CD4-positive, alpha-beta T cell treated with Interleukin-4 for 1 hour (primary cell): Measurements from ENCODE around the gene INSL3.
"Not testable (repeated sequence)": the region's sequence is repeated elsewhere in the genome, so short reads cannot be mapped to it uniquely, and the experiment has no call there.

Experiments
- DNase-seq, 2 donors: peaks; one replicate each; pipeline ENCODE4 v3.0.0-alpha.2; 2020 to 2022

INSL3 gene

DNA sequence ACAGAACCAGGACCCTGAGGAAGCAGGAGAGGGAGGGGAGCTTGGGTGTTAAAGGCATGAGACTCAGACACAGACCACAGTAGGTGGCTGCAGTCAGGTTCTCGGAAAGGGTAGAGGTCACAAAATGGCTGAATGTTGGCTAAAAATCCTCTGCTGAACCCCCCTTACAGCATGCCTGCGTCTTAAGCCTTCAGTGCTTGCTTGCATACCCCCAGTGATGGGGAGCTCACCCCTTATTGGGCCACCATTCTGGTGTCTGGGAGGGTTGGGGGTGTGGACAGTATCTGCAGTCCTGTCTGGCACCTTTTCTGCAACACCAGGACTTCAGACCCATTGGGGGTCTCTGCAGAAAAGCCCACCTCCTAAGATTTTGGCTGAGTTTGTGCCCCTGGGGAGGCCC, 40.5 kb downstream of the INSL3 start:
- no peak for DNase-seq

DNA sequence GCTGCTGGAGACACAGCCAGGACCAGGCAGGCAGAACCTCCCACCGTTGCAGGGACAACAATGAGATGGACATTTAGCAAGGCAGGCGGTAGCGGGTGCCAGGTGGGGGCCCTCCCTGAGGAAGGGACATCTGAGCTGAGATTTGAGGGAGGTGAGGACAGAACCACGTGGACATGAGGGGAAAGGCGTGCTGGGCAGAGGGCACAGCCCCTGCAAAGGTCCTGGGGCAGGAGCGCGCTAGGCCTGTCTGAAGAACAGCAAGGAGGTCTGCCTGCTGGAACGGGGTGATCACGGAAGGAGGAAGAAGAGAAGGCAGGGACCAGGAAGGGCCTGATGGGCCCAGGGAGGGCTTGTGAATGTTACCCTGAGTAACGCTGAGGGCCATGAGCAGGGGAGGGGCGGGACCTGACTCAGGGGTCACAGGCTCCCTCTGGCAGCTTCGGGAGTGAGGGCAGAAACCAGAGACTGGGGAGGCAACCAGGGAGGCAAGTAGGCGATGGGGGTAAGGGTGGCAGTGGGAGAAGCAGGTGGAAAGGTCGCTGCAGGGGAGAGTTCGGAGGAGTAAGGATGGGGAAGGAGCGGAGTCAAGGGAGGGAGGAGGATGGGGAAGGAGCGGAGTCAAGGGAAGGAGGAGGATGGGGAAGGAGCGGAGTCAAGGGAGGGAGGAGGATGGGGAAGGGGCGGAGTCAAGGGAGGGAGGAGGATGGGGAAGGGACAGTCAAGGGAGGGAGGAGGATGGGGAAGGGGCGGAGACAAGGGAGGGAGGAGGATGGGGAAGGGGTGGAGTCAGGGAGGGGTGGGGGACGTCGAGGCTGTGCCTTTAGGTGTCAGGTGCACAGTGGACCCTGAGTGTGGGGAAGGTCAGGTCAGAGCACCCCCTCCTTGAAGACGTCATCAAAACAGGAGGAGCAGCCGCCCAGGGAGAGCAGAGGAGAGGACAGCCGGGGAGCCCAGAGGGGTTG, 42.1 kb downstream of the INSL3 start:
- DNase-seq, result peak; percentile 19 to 59

DNA sequence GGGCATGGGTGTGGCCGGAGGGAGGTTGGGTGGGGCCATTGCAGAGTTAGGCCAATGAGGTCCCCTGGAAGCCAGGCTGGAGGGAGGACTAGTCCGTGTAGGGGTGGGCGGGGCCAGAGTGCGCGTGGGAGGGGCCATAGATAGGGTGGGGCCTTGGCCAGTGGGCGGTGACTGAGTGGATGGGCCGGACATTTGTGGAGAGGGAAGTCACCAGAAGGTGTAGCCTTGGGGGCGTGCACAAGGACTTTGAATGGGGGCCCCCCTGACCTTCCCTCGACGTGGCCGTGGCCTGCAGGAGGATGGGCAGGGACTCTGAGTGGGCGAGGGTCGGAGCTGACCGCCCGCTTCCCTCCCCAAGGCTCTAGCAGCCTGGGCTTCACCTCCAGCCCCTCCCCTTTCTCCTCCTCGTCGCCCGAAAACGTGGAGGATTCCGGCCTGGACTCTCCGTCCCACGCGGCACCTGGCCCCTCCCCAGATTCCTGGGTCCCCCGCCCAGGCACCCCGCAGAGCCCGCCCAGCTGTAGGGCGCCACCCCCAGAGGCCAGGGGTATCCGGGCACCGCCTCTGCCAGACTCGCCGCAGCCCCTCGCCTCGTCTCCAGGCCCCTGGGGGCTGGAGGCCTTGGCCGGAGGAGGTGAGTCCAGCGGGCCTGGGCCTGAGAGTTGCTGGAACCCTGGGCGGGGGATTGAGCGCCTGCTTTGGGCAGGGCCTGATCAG, 42.9 kb downstream of the INSL3 start:
- peak; percentile 56 to 73 for DNase-seq

DNA sequence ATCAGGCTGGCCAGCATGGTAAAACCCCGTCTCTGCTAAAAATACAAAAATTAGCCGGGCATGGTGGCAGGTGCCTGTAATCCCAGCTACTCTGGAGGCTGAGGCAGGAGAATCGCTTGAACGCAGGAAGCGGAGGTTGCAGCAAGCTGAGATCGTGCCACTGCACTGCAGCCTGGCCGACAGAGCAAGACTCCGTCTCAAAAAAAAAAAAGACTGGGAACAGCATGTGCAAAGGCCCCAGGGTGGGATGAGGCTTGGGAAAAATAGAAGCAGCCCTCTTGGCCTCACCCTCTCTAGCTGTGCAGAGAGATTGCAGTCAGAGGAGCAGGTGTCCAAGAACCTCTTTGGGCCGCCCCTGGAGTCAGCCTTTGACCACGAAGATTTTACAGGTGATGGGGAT, 43.5 kb downstream of the INSL3 start:
- not testable (repeated sequence) for DNase-seq

DNA sequence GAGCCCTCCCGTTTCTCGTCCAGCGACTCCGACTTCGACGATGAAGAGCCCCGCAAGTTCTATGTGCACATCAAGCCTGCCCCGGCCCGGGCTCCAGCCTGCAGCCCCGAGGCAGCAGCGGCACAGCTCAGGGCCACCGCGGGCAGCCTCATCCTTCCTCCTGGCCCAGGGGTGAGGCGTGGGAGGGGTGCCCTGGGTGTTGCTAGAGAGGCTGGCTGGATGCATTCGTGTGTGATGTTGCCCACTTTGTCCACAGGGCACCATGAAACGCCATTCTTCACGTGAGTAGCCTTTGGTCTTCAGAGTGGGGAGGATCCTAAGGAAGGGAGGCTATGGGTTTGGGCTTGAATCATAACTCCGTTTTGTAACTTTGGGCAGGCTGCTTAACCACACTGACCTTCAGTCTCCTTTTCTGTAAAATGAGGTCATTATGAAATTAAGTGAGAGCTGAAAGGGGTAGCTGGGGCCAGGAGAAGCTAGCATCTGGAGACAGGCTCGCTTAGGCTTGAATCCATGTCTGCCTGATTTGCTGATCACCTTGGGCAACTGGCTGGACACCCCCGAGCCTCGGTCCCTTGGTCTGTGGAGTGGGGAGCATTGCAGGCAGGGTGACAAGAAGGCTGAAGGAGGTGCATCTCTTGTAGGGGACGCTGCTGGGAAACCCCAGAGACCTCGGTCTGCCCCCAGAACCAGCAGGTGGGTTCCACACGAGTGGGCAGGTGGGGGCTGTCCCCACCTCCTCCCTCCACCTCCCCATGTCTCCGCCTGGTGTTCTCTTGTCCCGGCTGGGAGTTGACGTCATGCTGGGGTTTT, 45.1 kb downstream of the INSL3 start:
- peak in 1 of 2 donors; percentile 86 for DNase-seq

DNA sequence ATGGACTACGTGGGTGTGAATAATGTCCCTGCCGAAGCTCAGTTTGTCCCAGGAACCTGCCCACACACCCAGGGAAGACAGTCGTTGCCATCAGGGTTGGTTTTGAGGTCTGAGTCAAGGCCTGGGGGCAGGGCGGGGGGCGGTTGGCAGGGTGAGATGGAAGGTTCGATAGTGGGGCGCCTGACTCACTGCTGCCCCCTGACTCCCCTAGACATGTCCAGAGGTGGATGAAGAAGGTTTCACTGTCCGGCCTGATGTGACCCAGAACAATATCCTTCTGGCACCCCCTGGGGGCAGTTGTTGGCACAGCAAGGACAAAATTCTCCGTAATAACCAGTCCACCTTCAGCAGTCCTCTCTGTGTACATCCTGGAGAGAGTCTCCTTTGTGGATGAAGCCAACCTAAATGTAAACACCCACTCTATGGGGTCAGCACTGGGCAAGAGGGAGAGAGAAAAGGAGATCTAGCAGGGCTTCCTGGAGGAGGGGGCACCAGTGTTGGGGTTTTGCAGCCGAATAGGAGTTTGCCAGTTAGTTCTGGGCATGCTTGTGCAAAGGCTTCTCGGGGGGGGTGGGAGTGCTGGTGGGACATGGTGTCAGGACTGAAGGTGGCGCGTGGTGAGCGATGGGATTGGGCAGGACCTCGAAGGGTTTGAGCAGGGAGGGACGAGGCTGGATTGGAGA, 45.9 kb downstream of the INSL3 start:
- DNase-seq, result peak in 1 of 2 donors; percentile 41

DNA sequence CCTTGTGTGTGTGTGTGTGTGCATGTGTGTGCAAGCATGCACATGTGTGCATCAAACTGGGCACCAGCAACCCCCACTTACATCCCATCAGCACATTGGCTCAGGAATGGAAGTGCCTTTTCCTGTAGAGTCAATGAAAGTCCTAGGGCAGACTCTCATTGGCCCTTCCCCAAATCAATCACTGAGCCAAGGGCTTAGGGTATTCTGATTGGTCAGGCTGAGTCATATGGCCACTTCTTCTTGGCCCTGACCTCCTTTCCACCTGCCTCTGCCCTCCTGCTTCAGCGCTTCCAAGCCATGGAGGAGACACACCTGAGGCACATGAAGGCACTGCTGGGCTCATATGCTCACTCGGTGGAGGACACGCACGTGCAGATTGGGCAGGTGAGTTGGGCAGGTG, 49.1 kb downstream of the INSL3 start:
- no peak for DNase-seq

DNA sequence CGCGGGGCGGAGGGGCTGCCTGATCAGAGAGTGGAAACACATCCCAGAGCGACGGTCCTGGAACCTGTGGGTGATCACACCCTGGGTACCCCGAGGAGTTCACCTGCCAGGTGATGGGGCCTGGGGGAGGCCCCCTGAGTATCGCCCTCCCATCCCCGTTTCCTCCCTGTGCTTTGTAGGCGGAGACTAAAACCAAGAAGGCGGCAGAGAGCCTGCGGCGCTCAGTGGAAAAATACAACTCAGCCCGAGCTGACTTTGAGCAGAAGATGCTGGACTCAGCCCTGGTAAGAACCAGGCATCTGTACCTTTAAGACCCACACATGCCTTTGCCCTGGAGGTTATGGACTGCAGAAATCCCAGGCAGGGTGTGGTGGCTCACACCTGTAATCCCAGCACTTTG, 50.7 kb downstream of the INSL3 start:
- no peak for DNase-seq

DNA sequence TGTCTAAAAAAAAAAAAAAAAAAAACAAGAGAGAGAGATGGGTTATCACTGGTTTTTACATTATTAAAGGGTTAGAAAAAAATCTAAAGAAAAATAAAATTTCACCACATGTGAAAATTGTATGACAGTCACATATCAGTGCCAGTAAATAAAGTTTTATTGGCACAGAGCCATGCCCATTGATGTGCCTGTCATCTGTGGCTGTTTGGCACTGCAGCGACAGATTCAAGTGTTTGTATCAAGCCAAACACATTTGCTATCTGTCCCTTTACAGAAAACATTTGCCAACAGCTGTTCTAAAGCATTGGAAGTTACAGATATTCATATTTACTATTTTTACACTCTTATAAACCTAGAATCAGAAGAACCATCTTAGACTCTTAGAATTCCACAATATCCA, 53.8 kb downstream of the INSL3 start:
- DNase-seq, result no peak

DNA sequence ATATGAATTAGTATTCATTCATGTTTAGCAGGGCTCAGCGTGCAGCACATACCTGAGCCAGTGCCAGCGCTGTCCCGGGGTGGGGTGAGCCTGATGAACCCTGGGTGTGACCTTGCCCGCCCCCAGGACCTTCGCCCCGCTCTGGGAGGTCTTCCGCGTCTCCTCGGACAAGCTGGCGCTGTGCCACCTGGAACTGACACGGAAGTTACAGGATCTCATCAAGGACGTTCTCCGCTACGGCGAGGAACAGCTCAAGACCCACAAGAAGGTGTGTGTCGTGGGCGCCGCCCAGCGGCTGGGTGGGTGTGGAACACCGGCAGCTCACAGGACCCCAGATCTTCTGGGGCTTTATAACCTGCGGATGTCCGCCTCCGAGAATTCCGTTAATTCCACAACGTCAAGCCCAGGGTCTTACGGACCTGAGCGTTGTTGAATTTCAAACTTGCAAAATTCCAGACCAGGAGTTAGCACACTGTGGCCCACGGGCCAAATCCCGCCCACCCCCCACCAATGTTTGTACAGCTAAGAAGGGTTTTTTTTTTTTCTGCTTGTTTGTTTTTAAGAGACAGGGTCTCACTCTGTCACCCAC, 54.7 kb downstream of the INSL3 start:
- peak; percentile 37 to 69 for DNase-seq
